ENCODE measurements around the gene CDC45. TPM values are rescaled to one million over a fixed set of nuclear protein-coding genes. Genes with fewer than 3 reads are reported as not detected.
"Not testable (repeated sequence)": the region's sequence is repeated elsewhere in the genome, so short reads cannot be mapped to it uniquely, and the experiment has no call there.

The CDC45 gene
- total and polyA plus RNA-seq, 10 donors, result 1.5 to 7.3 (median 4.9) TPM

- DNase-seq, result no peak
- peaks cover 10 to 65% (median 28%) of the 10 kb centered on the region in 6 donors for H3K4me1 ChIP-seq
- no peak overlapping the region for H3K4me3 ChIP-seq
- 86 to 98% (median 89%) methylated on average over 2 of the region's 2 CpGs for WGBS, 5 donors
- no peak for TF ChIP-seq POLR2AphosphoS5 (IDR thresholded peaks at IDR 0.05)
- no peak for TF ChIP-seq POLR2A (IDR thresholded peaks at IDR 0.05)
- TF ChIP-seq CTCF (IDR thresholded peaks at IDR 0.05 in 8 of 11, conservative IDR thresholded peaks at IDR 0.05 in 3 of 11), result no peak
- no peak overlapping the region for H3K27ac ChIP-seq
- peaks cover 0 to 71% (median 26%) of the 10 kb centered on the region in 6 donors for H3K36me3 ChIP-seq
- H3K27me3 ChIP-seq (replicated peaks in 1 of 7), result no peaks in the 10 kb centered on the region
- intact Hi-C loops (cut with DNase I; ENCODE audit: low total_unique reads), result loop anchor here (10.0 kb wide), 1 partner anchor 147 kb away; the partner anchor contains the start of gene CLTCL1
- H3K9me3 ChIP-seq, result no peaks in the 10 kb centered on the region
These were observed 37.6 kb upstream of the CDC45 start for GRCh38 chr22:19442166-19442565.

- intact Hi-C loops (cut with DNase I; ENCODE audit: low total_unique reads), result loop anchor here (10.0 kb wide), 1 partner anchor 149 kb away; the partner anchor contains the start of gene CLTCL1
- DNase-seq, result no peak
These were observed 36.0 kb upstream of the CDC45 start for GRCh38 chr22:19443544-19444211.

GRCh38 chr22:19445279-19445982 lies 34.3 kb upstream of the CDC45 start:
- H3K4me3 ChIP-seq; DNase-seq; H3K9me3 ChIP-seq; H3K27me3 ChIP-seq (replicated peaks in 1 of 7); H3K27ac ChIP-seq: not testable (repeated sequence)
- intact Hi-C loops (cut with DNase I; ENCODE audit: low total_unique reads), result loop anchor here (10.0 kb wide), 1 partner anchor 151 kb away; the partner anchor contains the start of gene CLTCL1
- WGBS, 5 donors, result 91 to 95% (median 92%) methylated on average over 9 of the region's 9 CpGs
- Histone ChIP-seq H3K36me3 (peaks cover 0 to 53% (median 19%) of the 10 kb centered on the region in 6 donors), H3K4me1 (peaks cover 15 to 72% (median 41%) of the 10 kb centered on the region in 6 donors)

More at GRCh38 chr22:19443544-19444211, 36.0 kb upstream of the CDC45 start:
- Histone ChIP-seq H3K4me3 (no peak overlapping the region), H3K27me3 (replicated peaks in 1 of 7) (no peaks in the 10 kb centered on the region), H3K36me3 (peaks cover 0 to 58% (median 22%) of the 10 kb centered on the region in 6 donors), H3K9me3 (no peaks in the 10 kb centered on the region), H3K4me1 (peaks cover 15 to 66% (median 37%) of the 10 kb centered on the region in 6 donors), H3K27ac (no peak overlapping the region)
- TF ChIP-seq CTCF (IDR thresholded peaks at IDR 0.05 in 8 of 11, conservative IDR thresholded peaks at IDR 0.05 in 3 of 11), result no peak
- TF ChIP-seq POLR2A (IDR thresholded peaks at IDR 0.05), result no peak
- TF ChIP-seq POLR2AphosphoS5 (IDR thresholded peaks at IDR 0.05), result no peak
- WGBS, 5 donors, result 79 to 91% (median 85%) methylated on average over 7 of the region's 7 CpGs

- H3K9me3 ChIP-seq, result no peaks in the 10 kb centered on the region
- H3K4me3 ChIP-seq, result peak overlapping the region; percentile 64 to 98 (median 84)
- no peak for DNase-seq
- peaks cover 0 to 53% (median 23%) of the 10 kb centered on the region in 6 donors for H3K36me3 ChIP-seq
- peak overlapping the region; percentile 59 to 98 (median 95) for H3K27ac ChIP-seq
- intact Hi-C loops (cut with DNase I; ENCODE audit: low total_unique reads), result loop anchor here (10.0 kb wide), 1 partner anchor 152 kb away; the partner anchor contains the start of gene CLTCL1
- H3K4me1 ChIP-seq, result peaks cover 15 to 69% (median 41%) of the 10 kb centered on the region in 6 donors
- no peaks in the 10 kb centered on the region for H3K27me3 ChIP-seq (replicated peaks in 1 of 7)
- WGBS, 5 donors, result 24 to 28% (median 27%) methylated on average over 22 of the region's 22 CpGs
- no peak for TF ChIP-seq CTCF (IDR thresholded peaks at IDR 0.05 in 8 of 11, conservative IDR thresholded peaks at IDR 0.05 in 3 of 11)
- no peak for TF ChIP-seq POLR2AphosphoS5 (IDR thresholded peaks at IDR 0.05)
- no peak for TF ChIP-seq POLR2A (IDR thresholded peaks at IDR 0.05)
These were observed 33.0 kb upstream of the CDC45 start for GRCh38 chr22:19446603-19447329.
